GM18907 (cell line): ENCODE data around the gene SDF4.

Source experiments
- ATAC-seq: cut with Tn5 transposase; IDR thresholded peaks from one replicate; pipeline ENCODE4 v1.9.1; 2021; ENCODE audit warnings: mild to moderate bottlenecking, moderate library complexity; ENCODE audit not compliant: unreplicated experiment

The SDF4 gene

GRCh38 chr1:1242461-1243265 is 10.9 kb upstream of the SDF4 start:
- no peak for ATAC-seq

GRCh38 chr1:1241588-1242219 is 9.9 kb upstream of the SDF4 start:
- ATAC-seq: no peak

- no peak for ATAC-seq
Measured at GRCh38 chr1:1240822-1241587, 9.2 kb upstream of the SDF4 start.

- ATAC-seq: no peak
Measured at GRCh38 chr1:1240348-1240732, 8.5 kb upstream of the SDF4 start.

GRCh38 chr1:1239614-1240347 is 8.0 kb upstream of the SDF4 start:
- ATAC-seq: no peak

GRCh38 chr1:1239227-1239613 is 7.4 kb upstream of the SDF4 start:
- no peak for ATAC-seq

GRCh38 chr1:1238702-1239178 is 6.9 kb upstream of the SDF4 start:
- no peak for ATAC-seq

- ATAC-seq: no peak
Measured at GRCh38 chr1:1237874-1238701, 6.3 kb upstream of the SDF4 start.

GRCh38 chr1:1236945-1237873 is 5.4 kb upstream of the SDF4 start:
- no peak for ATAC-seq

GRCh38 chr1:1236176-1236763 is 4.5 kb upstream of the SDF4 start:
- ATAC-seq: no peak

- no peak for ATAC-seq
Measured at GRCh38 chr1:1235016-1235744, 3.4 kb upstream of the SDF4 start.

GRCh38 chr1:1234180-1234808 is 2.5 kb upstream of the SDF4 start:
- no peak for ATAC-seq

GRCh38 chr1:1233567-1233892 is 1.7 kb upstream of the SDF4 start:
- no peak for ATAC-seq

- no peak for ATAC-seq
Measured at GRCh38 chr1:1232796-1233566, 1.2 kb upstream of the SDF4 start.

- ATAC-seq: peak; percentile 5
Measured at GRCh38 chr1:1232208-1232795, 501 bp upstream of the SDF4 start, which contains the start of gene B3GALT6. TSS of gene B3GALT6 (plus strand) at chr1:1232237. CDS start at chr1:1232279, 42 bp downstream.

GRCh38 chr1:1230656-1231399 is 973 bp downstream of the SDF4 start:
- ATAC-seq: no peak
